ENCODE data around the gene NCAPD2.

DNA sequence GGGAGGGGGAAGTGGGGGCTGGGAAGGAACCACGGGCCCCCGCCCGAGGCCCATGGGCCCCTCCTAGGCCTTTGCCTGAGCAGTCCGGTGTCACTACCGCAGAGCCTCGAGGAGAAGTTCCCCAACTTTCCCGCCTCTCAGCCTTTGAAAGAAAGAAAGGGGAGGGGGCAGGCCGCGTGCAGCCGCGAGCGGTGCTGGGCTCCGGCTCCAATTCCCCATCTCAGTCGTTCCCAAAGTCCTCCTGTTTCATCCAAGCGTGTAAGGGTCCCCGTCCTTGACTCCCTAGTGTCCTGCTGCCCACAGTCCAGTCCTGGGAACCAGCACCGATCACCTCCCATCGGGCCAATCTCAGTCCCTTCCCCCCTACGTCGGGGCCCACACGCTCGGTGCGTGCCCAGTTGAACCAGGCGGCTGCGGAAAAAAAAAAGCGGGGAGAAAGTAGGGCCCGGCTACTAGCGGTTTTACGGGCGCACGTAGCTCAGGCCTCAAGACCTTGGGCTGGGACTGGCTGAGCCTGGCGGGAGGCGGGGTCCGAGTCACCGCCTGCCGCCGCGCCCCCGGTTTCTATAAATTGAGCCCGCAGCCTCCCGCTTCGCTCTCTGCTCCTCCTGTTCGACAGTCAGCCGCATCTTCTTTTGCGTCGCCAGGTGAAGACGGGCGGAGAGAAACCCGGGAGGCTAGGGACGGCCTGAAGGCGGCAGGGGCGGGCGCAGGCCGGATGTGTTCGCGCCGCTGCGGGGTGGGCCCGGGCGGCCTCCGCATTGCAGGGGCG is 40.2 kb downstream of the NCAPD2 start, which contains the start of gene GAPDH:
- TF ChIP-seq CTCF (IDR thresholded peaks at IDR 0.05; ENCODE audit: insufficient read depth, low read length, poor library complexity, severe bottlenecking) (no peak), EZH2phosphoT487 (conservative IDR thresholded peaks at IDR 0.05; ENCODE audit: low read length) (no peak)
